Activated CD4-positive, alpha-beta T cell treated with anti-CD3 and anti-CD28 coated beads, Interleukin-2, amount 10 ng/mL, durations not matched to agents 24 days and 14 days (primary cell): ENCODE data around the gene PITPNM1. TPM values are rescaled to one million over a fixed set of nuclear protein-coding genes. Genes with fewer than 3 reads are reported as not detected.
"Not testable (repeated sequence)": the region's sequence is repeated elsewhere in the genome, so short reads cannot be mapped to it uniquely, and the experiment has no call there.

Source experiments
- DNase-seq: peaks from one replicate; pipeline ENCODE4 v3.0.0; 2022
- H3K27ac Mint-ChIP-seq: one replicate; pipeline ENCODE4 v1.8.0; 2022; ENCODE audit warnings: mild to moderate bottlenecking, mixed read lengths
- H3K27me3 Mint-ChIP-seq: one replicate; pipeline ENCODE4 v1.8.0; 2022; ENCODE audit warnings: mixed read lengths
- H3K36me3 Mint-ChIP-seq: one replicate; pipeline ENCODE4 v1.8.0; 2022; ENCODE audit warnings: low read depth, mild to moderate bottlenecking, mixed read lengths
- H3K4me1 Mint-ChIP-seq: one replicate; pipeline ENCODE4 v1.8.0; 2021; ENCODE audit warnings: mixed read lengths
- H3K4me3 Mint-ChIP-seq: one replicate; pipeline ENCODE4 v1.8.0; 2022; ENCODE audit warnings: mild to moderate bottlenecking, moderate library complexity, mixed read lengths
- H3K9me3 Mint-ChIP-seq: one replicate; pipeline ENCODE4 v1.8.0; 2021; ENCODE audit warnings: mixed read lengths
- intact Hi-C: fragments of 100-400 bp; cut with micrococcal nuclease; formaldehyde crosslinking; loops from one replicate; pipeline ENCODE4 v1.15.1; 2023
- total RNA-seq: library from RNA; stranded (reverse); gene quantifications from 2 replicates; pipeline ENCODE4 v1.2.3, GENCODE V29; 2022

PITPNM1 gene
- total RNA-seq, 1 donor from 2014 or later, result 128 TPM

- no peak for DNase-seq
- H3K36me3 Mint-ChIP-seq, result peaks cover 7% of the 10 kb centered on the region
- H3K9me3 Mint-ChIP-seq, result no peaks in the 10 kb centered on the region
- peak overlapping the region; percentile 56 for H3K27ac Mint-ChIP-seq
- peaks cover 26% of the 10 kb centered on the region for H3K4me1 Mint-ChIP-seq
- intact Hi-C loops, result no loop called here
- H3K27me3 Mint-ChIP-seq, result no peaks in the 10 kb centered on the region
- peak overlapping the region; percentile 96 for H3K4me3 Mint-ChIP-seq
These were observed 38.0 kb downstream of the PITPNM1 start for GRCh38 chr11:67466962-67467771.

GRCh38 chr11:67466367-67466766 is 38.8 kb downstream of the PITPNM1 start:
- DNase-seq, result no peak
- intact Hi-C loops, result no loop called here
- Mint-ChIP-seq H3K27ac (peak overlapping the region; percentile 34), H3K9me3 (no peaks in the 10 kb centered on the region), H3K4me3 (no peak overlapping the region), H3K36me3 (peaks cover 7% of the 10 kb centered on the region), H3K4me1 (peaks cover 26% of the 10 kb centered on the region), H3K27me3 (no peaks in the 10 kb centered on the region)

GRCh38 chr11:67465530-67465929 is 39.6 kb downstream of the PITPNM1 start:
- Mint-ChIP-seq H3K4me1 (peaks cover 22% of the 10 kb centered on the region), H3K4me3 (peak overlapping the region; percentile 91), H3K27ac (peak overlapping the region; percentile 92)
- H3K27me3 Mint-ChIP-seq, H3K36me3 Mint-ChIP-seq, H3K9me3 Mint-ChIP-seq, intact Hi-C loops, DNase-seq: not testable (repeated sequence)

GRCh38 chr11:67465189-67465510 is 40.0 kb downstream of the PITPNM1 start:
- H3K27me3 Mint-ChIP-seq, result no peaks in the 10 kb centered on the region
- H3K4me1 Mint-ChIP-seq, result peaks cover 21% of the 10 kb centered on the region
- no peak for DNase-seq
- peaks cover 7% of the 10 kb centered on the region for H3K36me3 Mint-ChIP-seq
- no peaks in the 10 kb centered on the region for H3K9me3 Mint-ChIP-seq
- peak overlapping the region; percentile 91 for H3K4me3 Mint-ChIP-seq
- intact Hi-C loops, result no loop called here
- H3K27ac Mint-ChIP-seq, result peak overlapping the region; percentile 92

GRCh38 chr11:67464411-67465188 is 40.6 kb downstream of the PITPNM1 start:
- peak; percentile 97 for DNase-seq
- intact Hi-C loops, result loop anchor here (1.0 kb wide), 3 partner anchors 19 to 61 kb away; partner anchors contain the start of gene AIP
- H3K27ac Mint-ChIP-seq, result peak overlapping the region; percentile 92
- peaks cover 21% of the 10 kb centered on the region for H3K4me1 Mint-ChIP-seq
- peaks cover 7% of the 10 kb centered on the region for H3K36me3 Mint-ChIP-seq
- H3K9me3 Mint-ChIP-seq, result no peaks in the 10 kb centered on the region
- no peaks in the 10 kb centered on the region for H3K27me3 Mint-ChIP-seq
- H3K4me3 Mint-ChIP-seq, result peak overlapping the region; percentile 91

GRCh38 chr11:67463680-67464410 is 41.3 kb downstream of the PITPNM1 start:
- Mint-ChIP-seq H3K4me3 (peak overlapping the region; percentile 91), H3K27ac (peak overlapping the region; percentile 92), H3K36me3 (peaks cover 7% of the 10 kb centered on the region), H3K27me3 (no peaks in the 10 kb centered on the region), H3K9me3 (no peaks in the 10 kb centered on the region), H3K4me1 (peaks cover 19% of the 10 kb centered on the region)
- no peak for DNase-seq
- intact Hi-C loops, result loop anchor here (1.0 kb wide), 3 partner anchors 19 to 61 kb away; partner anchors contain the start of gene AIP

- H3K4me3 Mint-ChIP-seq, result peak overlapping the region; percentile 26
- no peak overlapping the region for H3K27ac Mint-ChIP-seq
- H3K4me1 Mint-ChIP-seq, result peaks cover 16% of the 10 kb centered on the region
- H3K36me3 Mint-ChIP-seq, result peaks cover 7% of the 10 kb centered on the region
- no peaks in the 10 kb centered on the region for H3K27me3 Mint-ChIP-seq
- intact Hi-C loops, result no loop called here
- H3K9me3 Mint-ChIP-seq, result no peaks in the 10 kb centered on the region
- DNase-seq, result no peak
These were observed 42.0 kb downstream of the PITPNM1 start for GRCh38 chr11:67463186-67463585.

GRCh38 chr11:67458266-67458665 is 46.9 kb downstream of the PITPNM1 start:
- Mint-ChIP-seq H3K9me3 (no peaks in the 10 kb centered on the region), H3K4me1 (no peaks in the 10 kb centered on the region), H3K27ac (no peak overlapping the region), H3K4me3 (no peak overlapping the region), H3K36me3 (no peaks in the 10 kb centered on the region), H3K27me3 (no peaks in the 10 kb centered on the region)
- DNase-seq, result no peak
- intact Hi-C loops, result no loop called here

- Mint-ChIP-seq H3K36me3 (no peaks in the 10 kb centered on the region), H3K9me3 (no peaks in the 10 kb centered on the region), H3K4me3 (no peak overlapping the region), H3K4me1 (no peaks in the 10 kb centered on the region), H3K27ac (no peak overlapping the region), H3K27me3 (no peaks in the 10 kb centered on the region)
- DNase-seq, result no peak
- intact Hi-C loops, result no loop called here
These were observed 47.7 kb downstream of the PITPNM1 start for GRCh38 chr11:67457453-67457852.

GRCh38 chr11:67456068-67456705 is 49.0 kb downstream of the PITPNM1 start:
- Mint-ChIP-seq H3K27me3 (no peaks in the 10 kb centered on the region), H3K4me1 (no peaks in the 10 kb centered on the region), H3K36me3 (no peaks in the 10 kb centered on the region), H3K27ac (no peak overlapping the region), H3K9me3 (no peaks in the 10 kb centered on the region), H3K4me3 (no peak overlapping the region)
- DNase-seq, result no peak
- intact Hi-C loops, result no loop called here

- Mint-ChIP-seq H3K4me3 (no peak within 1 kb of the TSS), H3K27me3 (no peaks in the 10 kb centered on the region), H3K4me1 (peaks cover under 1% of the 10 kb centered on the region), H3K9me3 (no peaks in the 10 kb centered on the region), H3K36me3 (no peaks in the 10 kb centered on the region), H3K27ac (no peak within 1 kb of the TSS)
- DNase-seq, result no peak
- intact Hi-C loops, result no loop called here
These were observed 50.1 kb downstream of the PITPNM1 start, which contains the start of gene CABP4 for GRCh38 chr11:67455054-67455453. Gene CABP4 (plus strand): TSS chr11:67455354. CDS start chr11:67455424, 70 bp downstream.

- peaks cover 6% of the 10 kb centered on the region for H3K4me1 Mint-ChIP-seq
- H3K27ac Mint-ChIP-seq, result no peak overlapping the region
- peaks cover 3% of the 10 kb centered on the region for H3K27me3 Mint-ChIP-seq
- intact Hi-C loops, result no loop called here
- H3K9me3 Mint-ChIP-seq, result no peaks in the 10 kb centered on the region
- H3K36me3 Mint-ChIP-seq, result no peaks in the 10 kb centered on the region
- DNase-seq, result no peak
- H3K4me3 Mint-ChIP-seq, result no peak overlapping the region
These were observed 51.1 kb downstream of the PITPNM1 start for GRCh38 chr11:67453816-67454732.
